ENCODE results near the gene OFD1. TPM values are rescaled to one million over a fixed set of nuclear protein-coding genes. Genes with fewer than 3 reads are reported as not detected.
A peak's percentile ranks its signal among the peaks of the same experiment; 100 is the strongest.

Gene OFD1
- polyA plus RNA-seq, 10 donors = 14.6 to 29.8 (median 20.2) TPM

DNA sequence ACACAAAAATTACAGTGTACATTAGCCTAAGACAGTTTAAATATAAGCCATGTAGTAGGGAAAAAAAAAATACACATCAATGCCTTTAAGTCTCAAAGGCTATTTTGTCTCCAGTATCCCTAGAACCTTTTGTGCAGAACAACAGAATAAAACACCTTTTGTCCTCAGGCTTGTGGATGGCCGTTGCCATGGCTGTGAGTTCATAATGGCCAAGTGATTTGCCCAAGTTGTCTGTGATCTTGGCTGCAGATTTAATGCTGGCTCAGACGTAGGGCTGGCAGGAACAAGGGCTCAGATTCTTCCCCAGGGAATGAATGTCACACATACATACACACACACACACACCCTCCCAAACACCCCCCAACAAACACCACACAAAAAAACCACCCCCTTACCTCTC is 57.0 kb downstream of the OFD1 start:
- peak in 1 of 3 donors; percentile 3 for DNase-seq

- no peak for DNase-seq
These were observed 59.3 kb downstream of the OFD1 start for GRCh38 chrX:13793897-13794296.

GRCh38 chrX:13794417-13794816 is 59.9 kb downstream of the OFD1 start:
- DNase-seq = no peak

DNA sequence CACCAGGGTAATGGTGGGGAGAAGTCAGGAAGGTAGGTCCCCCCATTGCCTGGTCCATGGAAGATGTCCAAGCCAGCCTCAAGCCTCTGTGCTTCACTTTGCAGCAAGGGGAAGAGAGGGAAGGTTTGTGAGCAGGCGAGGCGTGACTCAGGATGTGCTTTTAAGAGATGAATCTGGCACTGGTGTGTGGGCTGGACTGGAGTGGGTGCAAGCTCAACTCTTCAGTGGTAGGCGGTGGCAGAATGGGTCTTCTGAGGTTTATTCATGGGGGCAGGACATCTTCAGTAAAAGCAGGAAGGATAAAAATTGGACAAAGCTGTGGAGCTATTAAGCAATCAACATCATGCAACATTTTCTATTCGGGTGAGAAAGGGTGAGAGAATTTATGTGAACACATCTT is 63.0 kb downstream of the OFD1 start:
- DNase-seq = no peak

- no peak for DNase-seq
These were observed 63.6 kb downstream of the OFD1 start for GRCh38 chrX:13798184-13798583.

DNA sequence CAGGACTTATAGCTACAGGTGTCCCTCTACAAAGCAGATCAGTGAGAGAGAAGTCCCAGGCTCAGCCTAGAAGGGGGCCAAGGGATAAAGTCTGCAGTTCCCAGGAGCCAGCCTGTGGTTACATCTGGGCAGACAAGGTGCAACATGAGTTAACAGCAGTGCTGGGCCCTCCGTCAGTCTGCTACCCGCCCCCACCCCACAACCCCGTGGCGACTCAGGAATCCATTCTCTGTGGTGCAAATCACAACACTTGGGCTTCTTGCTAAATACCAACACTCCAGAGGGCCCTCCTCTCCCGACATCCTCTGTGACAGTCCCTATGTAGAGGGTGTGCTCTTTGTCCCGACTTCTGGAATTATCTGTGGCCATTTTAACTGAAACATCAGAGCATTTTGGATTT is 68.6 kb downstream of the OFD1 start:
- DNase-seq = no peak

- DNase-seq = no peak
These were observed 70.7 kb downstream of the OFD1 start for GRCh38 chrX:13805241-13805640.

GRCh38 chrX:13808293-13808692 is 73.7 kb downstream of the OFD1 start:
- no peak for DNase-seq

DNA sequence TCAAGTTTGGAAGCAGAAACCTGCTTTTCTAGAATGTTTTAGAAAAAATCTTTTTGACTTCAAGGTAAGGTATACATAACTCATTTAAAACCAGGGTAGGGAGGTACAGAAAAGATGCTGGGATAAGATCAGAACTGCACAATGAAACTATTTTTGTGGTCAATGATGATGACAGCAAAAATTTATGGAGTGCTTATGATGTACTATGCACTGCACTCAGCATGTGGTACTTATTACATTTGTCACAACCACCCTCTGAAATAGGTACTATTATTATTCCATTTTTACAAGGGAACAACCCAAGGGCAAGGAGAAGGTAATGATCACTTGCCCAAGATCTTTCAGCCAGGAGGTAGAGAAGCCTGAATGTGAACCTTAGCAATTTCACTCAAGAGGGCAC is 74.3 kb downstream of the OFD1 start:
- peak in 1 of 3 donors; percentile 2 for DNase-seq

DNA sequence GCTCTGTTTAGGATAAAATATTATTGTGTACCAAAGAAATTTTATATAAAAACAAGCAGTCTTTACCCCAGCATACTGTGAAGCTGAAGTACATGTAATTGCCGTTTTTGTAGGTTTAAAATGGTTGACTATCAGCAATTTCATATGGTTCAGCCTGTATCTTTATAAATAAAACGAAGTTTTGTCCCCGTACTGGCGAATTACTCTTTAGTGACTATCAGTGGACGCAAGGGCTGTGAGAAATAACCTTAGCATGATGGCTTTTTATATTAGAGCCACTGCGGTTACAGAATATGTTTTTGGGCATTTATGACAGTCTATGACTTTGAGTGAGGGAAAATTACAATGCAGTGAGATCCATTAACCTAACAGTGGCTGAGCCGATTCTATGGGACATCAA is 81.1 kb downstream of the OFD1 start:
- DNase-seq = no peak

DNA sequence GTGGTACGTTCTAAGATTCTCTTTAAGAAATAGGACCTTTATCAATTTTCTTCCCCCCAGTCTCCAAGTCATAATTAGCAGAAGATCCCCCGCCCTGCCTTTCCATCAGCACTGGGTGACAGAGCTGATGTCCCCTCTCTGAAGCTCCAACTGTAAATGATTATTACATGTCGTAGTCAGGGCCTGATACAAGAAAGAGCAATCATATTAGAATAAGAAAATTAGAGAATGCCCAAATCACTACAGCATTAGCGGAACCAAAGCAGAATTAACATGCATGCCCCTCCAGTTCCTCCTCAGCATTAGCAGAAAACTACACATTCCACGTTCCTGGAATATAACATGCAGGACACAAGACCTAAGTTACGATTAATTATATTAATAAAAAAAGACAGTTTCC is 81.6 kb downstream of the OFD1 start:
- DNase-seq = no peak

DNA sequence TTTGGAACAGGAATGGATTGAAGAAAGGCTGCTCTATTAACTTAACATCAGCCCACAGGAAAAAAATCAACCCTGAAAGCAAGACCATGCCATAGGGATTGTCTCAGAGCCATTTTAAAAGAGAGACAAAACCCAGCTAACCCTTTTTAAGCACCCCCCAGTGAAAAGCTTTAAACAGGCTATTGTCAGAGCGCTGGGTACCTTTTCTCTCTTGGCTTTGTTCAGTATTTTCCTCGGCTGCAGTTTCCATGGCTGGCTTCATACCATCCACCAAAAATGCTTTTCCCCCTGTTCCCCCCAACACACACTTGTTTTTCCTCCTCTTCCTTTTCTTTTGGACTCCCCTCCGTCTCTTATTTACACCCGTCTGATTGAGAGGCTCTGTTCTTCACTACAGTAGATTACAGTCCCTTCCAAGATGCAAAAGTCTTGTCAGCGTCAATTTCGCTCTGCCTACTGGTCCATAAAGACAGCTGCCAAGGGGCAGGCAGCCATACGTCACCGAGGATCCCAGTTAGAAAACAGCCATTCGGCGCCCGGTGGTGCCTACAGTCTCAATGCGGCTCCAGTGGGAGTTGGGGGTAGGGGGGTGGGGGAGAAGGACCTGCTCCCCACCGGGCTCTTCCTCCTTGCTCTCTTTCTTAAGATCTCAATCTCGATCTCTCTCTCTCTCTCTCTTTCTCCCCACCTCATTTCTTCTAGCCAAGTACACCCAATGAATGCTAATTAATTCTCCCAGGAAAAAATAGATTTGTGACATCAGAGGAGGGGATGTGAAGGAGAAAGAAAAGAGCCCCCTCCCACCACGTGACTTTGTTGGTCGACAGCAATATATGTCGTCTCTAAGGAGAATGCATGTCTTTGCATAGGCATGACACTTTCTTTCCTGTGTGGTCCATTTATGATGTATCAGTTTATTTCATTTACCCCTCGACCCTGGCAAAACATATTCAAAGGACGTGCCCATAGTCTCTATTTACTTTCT is 82.4 kb downstream of the OFD1 start, which contains the start of gene GPM6B:
GPM6B (minus strand) TSS at position 451 of the 985 bp plus-strand sequence; CDS start at position 262, 189 bp downstream.
- DNase-seq = no peak

Other genes starting within 250 kb of the OFD1 start
- gene EGFL6, start 165.1 kb upstream of the OFD1 start, polyA plus RNA-seq (ENCODE audit: insufficient read length in 10 of 10) = 100 to 1,000 TPM in 8 of 10 donors, 10 to 100 TPM in 2; 72.1 to 159 (median 114) TPM
- 1 to 10 TPM; 3.1 to 5.7 (median 4.9) TPM for gene TCEANC, start 81.6 kb upstream of the OFD1 start, polyA plus RNA-seq (ENCODE audit: insufficient read length in 10 of 10)
- 10 to 100 TPM; 14.1 to 24.5 (median 20.3) TPM for gene RAB9A, start 45.6 kb upstream of the OFD1 start, polyA plus RNA-seq (ENCODE audit: insufficient read length in 10 of 10)
- gene TRAPPC2, start 128 bp upstream of the OFD1 start, polyA plus RNA-seq (ENCODE audit: insufficient read length in 10 of 10) = 10 to 100 TPM in 9 of 10 donors, 1 to 10 TPM in 1; 8.4 to 15.0 (median 12.9) TPM
- 10 to 100 TPM; 15.9 to 29.5 (median 21.2) TPM for gene GPM6B, start 82.3 kb downstream of the OFD1 start, polyA plus RNA-seq (ENCODE audit: insufficient read length in 10 of 10)